Breast epithelium (tissue), 3 donors: ENCODE results near the gene NUP50.

ENCODE experiments used
- POLR2A ChIP-seq: fragments of 450-650 bp; IDR thresholded peaks from one replicate; pipeline ENCODE4 v1.6.1; 2016; ENCODE audit warnings: antibody characterized with exemption, mild to moderate bottlenecking, moderate library complexity
- POLR2AphosphoS5 ChIP-seq, 3 donors: sonication (generic); formaldehyde crosslinking; IDR thresholded peaks; one replicate each; pipeline ENCODE4 v1.6.1; 2017; ENCODE audit warnings: antibody characterized with exemption in 3 of 3
- TF ChIP-seq, protein P1 (sequence below), 3 donors: fragments of 450-650 bp; IDR thresholded peaks; one replicate each; pipeline ENCODE4 v1.5.1; 2016 to 2017; ENCODE audit warnings: antibody characterized with exemption in 3 of 3, mild to moderate bottlenecking in 3 of 3, moderate library complexity in 3 of 3

DNA sequence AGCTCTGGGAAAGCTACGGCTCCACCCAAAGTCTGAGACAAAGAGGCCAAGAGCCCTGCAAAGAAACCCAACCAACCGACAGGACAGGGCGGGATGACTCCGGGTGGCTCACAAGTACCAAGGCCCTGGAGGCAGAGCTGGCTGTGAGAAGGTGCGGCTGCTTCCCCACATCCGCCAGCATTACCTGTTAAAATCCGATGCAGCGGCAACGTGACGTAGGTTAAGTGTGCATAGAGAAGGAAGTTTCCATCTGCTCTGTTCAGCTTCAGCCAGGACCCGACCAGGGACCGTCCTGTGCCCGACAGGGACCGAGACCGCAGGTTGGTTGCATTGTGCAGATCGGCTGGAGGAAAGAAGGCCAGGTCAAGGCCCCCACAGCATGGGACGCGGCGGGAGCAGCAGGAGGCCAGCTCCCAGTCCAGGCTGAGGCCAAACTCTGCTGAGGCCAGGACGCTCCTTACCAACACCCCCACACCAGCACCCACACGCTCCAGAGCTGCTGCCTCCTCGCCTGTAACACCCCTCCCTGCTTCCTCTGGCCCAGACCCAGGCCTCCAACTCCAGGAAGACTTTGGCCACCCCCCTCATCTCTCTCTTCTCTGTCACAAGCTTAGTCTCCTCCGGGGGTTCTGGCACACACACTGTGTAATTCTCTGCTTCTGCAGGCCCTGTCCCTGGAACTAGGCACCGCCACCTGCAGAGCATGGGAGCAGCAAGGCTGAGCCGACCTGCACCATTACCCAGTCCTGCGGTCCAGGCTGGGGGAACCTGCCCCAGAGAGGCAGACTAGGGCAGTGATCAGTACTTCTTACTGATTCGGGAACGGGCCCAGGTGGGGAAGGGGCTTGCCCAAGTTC lies 34.1 kb downstream of the NUP50 start:
- TF ChIP-seq POLR2AphosphoS5 (IDR thresholded peaks at IDR 0.05) (no peak), POLR2A (no peak)
- TF ChIP-seq, protein P1, sequence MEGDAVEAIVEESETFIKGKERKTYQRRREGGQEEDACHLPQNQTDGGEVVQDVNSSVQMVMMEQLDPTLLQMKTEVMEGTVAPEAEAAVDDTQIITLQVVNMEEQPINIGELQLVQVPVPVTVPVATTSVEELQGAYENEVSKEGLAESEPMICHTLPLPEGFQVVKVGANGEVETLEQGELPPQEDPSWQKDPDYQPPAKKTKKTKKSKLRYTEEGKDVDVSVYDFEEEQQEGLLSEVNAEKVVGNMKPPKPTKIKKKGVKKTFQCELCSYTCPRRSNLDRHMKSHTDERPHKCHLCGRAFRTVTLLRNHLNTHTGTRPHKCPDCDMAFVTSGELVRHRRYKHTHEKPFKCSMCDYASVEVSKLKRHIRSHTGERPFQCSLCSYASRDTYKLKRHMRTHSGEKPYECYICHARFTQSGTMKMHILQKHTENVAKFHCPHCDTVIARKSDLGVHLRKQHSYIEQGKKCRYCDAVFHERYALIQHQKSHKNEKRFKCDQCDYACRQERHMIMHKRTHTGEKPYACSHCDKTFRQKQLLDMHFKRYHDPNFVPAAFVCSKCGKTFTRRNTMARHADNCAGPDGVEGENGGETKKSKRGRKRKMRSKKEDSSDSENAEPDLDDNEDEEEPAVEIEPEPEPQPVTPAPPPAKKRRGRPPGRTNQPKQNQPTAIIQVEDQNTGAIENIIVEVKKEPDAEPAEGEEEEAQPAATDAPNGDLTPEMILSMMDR (IDR thresholded peaks at IDR 0.05) = no peak
